Naive thymus-derived CD8-positive, alpha-beta T cell (primary cell): ENCODE measurements around the gene SIRT6. TPM values are rescaled to one million over a fixed set of nuclear protein-coding genes. Genes with fewer than 3 reads are reported as not detected.
"Not testable (repeated sequence)": the region's sequence is repeated elsewhere in the genome, so short reads cannot be mapped to it uniquely, and the experiment has no call there.

ENCODE experiments used
- ATAC-seq, 2 donors: fragments of 150-1000 bp; cut with Tn5 transposase in 1 of 2; sonication (Bioruptor Pico), chemical (Tn5 transposase) in 1 of 2; 1 replicate in 1 of 2; 2 replicates in 1 of 2; pipeline ENCODE4 v1.10.0; 2021; ENCODE audit warnings: mild to moderate bottlenecking in 2 of 2, moderate library complexity in 2 of 2
- POLR2A ChIA-PET: fragments of 350-600 bp; sonication (Branson Sonifier 250); formaldehyde crosslinking; loops from one replicate; lab custom pipeline; 2021; ENCODE audit warnings: antibody characterized with exemption; lab: Charles Lee
- DNase-seq, 10 donors: peaks; one replicate each; pipeline versions ENCODE4 v3.0.0 to v3.0.0-alpha.2; 2020 to 2022
- H3K27ac Mint-ChIP-seq, 10 donors: one replicate each; pipeline ENCODE4 v1.8.0; 2020 to 2022; ENCODE audit warnings: mild to moderate bottlenecking in 10 of 10, mixed read lengths in 10 of 10, moderate library complexity in 4 of 10, inconsistent platforms in 1 of 10
- H3K27me3 Mint-ChIP-seq, 5 donors: one replicate each; pipeline ENCODE4 v1.8.0; 2021 to 2022; ENCODE audit warnings: mixed read lengths in 5 of 5
- H3K36me3 Mint-ChIP-seq, 3 donors: one replicate each; pipeline ENCODE4 v1.8.0; 2020 to 2022; ENCODE audit warnings: mixed read lengths in 3 of 3, mild to moderate bottlenecking in 2 of 3, inconsistent platforms in 1 of 3
- H3K4me1 Mint-ChIP-seq, 4 donors: one replicate each; pipeline ENCODE4 v1.8.0; 2021 to 2022; ENCODE audit warnings: mixed read lengths in 4 of 4
- H3K4me3 Mint-ChIP-seq, 10 donors: one replicate each; pipeline ENCODE4 v1.8.0; 2020 to 2022; ENCODE audit warnings: mild to moderate bottlenecking in 10 of 10, mixed read lengths in 10 of 10, moderate library complexity in 6 of 10, inconsistent platforms in 1 of 10
- H3K9me3 Mint-ChIP-seq, 9 donors: one replicate each; pipeline ENCODE4 v1.8.0; 2020 to 2022; ENCODE audit warnings: mixed read lengths in 9 of 9, mild to moderate bottlenecking in 3 of 9, inconsistent platforms in 1 of 9, moderate library complexity in 1 of 9
- polyA plus RNA-seq, 3 donors: library from polyadenylated mRNA; unstranded; fragments of 300-500 nt; fragmentation: Illumina TruSeq; gene quantifications; one replicate each; pipeline ENCODE4 v1.2.3, GENCODE V29; 2021
- total RNA-seq, 8 experiments: library from RNA in 2 of 8; stranded (reverse) in 2 of 8; gene quantifications; one replicate each; pipeline ENCODE4 v1.2.3 and lab custom pipeline; 2021 to 2026

Gene SIRT6
- total and polyA plus RNA-seq, 5 experiments from 2014 or later: 0.86 to 27.3 (median 4.3) TPM

DNA sequence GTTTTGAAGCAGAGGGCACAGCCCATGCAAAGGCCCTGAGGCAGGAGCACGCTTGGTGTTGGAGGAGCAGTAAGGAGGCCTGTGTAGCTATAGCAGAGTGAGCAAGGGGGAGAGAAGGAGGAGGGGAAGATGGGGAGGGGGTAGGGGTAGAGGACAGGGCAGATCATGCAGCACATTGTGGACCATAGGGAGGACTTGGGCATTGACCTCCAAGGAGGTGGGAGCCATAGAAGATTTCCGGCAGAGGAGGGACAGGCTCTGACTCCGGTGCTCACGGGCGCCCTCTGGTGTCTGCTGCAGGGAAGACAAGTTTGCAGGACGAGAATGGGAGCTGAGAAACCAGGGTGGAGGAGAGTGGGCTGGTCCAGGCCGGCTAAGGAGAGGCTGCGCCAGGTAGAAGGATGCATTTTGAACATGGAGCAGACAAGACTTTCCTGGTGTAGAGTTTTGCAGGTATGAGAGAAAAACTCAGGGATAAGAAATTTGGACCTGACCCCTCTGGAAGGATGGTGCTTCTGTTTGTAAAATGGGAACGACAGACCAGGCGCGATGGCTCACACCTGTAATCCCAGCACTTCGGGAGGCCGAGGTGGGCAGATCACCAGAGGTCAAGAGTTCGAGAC is 42.6 kb downstream of the SIRT6 start:
- no peaks in the 10 kb centered on the region for H3K36me3 Mint-ChIP-seq
- peaks cover 0 to 6% (median 3%) of the 10 kb centered on the region in 5 donors for H3K27me3 Mint-ChIP-seq
- H3K9me3 Mint-ChIP-seq: no peaks in the 10 kb centered on the region
- POLR2A ChIA-PET: interaction anchor here (0.6 to 2.1 kb wide), 13 partner anchors 30 to 189 kb away, joined by 3 to 18 read pairs (median 5); partner anchors contain the start of genes EEF2, PIAS4 and ZBTB7A
- ATAC-seq (peak; percentile 91 to 95), DNase-seq (peak; percentile 69 to 91 (median 83))
- H3K4me1 Mint-ChIP-seq: peaks cover 6 to 15% (median 12%) of the 10 kb centered on the region in 4 donors
- peak overlapping the region in 6 of 10 donors; percentile 6 to 71 (median 32) for H3K27ac Mint-ChIP-seq
- H3K4me3 Mint-ChIP-seq: peak overlapping the region in 7 of 10 donors; percentile 4 to 43 (median 20)

- DNase-seq (no peak), ATAC-seq (no peak)
- H3K27ac Mint-ChIP-seq: no peak overlapping the region
- no peaks in the 10 kb centered on the region for H3K36me3 Mint-ChIP-seq
- peaks cover 6 to 15% (median 12%) of the 10 kb centered on the region in 4 donors for H3K4me1 Mint-ChIP-seq
- no peak overlapping the region for H3K4me3 Mint-ChIP-seq
- POLR2A ChIA-PET: interaction anchor here (0.6 to 0.7 kb wide), 2 partner anchors 71 to 97 kb away, joined by 3 to 5 read pairs; partner anchors contain the start of gene ZBTB7A
- no peaks in the 10 kb centered on the region for H3K9me3 Mint-ChIP-seq
- peaks cover 0 to under 1% (median 0%) of the 10 kb centered on the region in 5 donors for H3K27me3 Mint-ChIP-seq
Measured at GRCh38 chr19:4138445-4138844, 43.9 kb downstream of the SIRT6 start.

GRCh38 chr19:4136680-4137088 is 45.7 kb downstream of the SIRT6 start:
- ATAC-seq: no peak
- Mint-ChIP-seq H3K27me3 (no peaks in the 10 kb centered on the region), H3K4me1 (peaks cover 6 to 15% (median 12%) of the 10 kb centered on the region in 4 donors), H3K9me3 (no peaks in the 10 kb centered on the region), H3K36me3 (no peaks in the 10 kb centered on the region), H3K4me3 (no peak overlapping the region), H3K27ac (no peak overlapping the region)
- DNase-seq: no peak
- POLR2A ChIA-PET: interaction anchor here (1.4 kb wide), 1 partner anchor 151 kb away, joined by 3 read pairs; the partner anchor contains the start of gene EEF2

GRCh38 chr19:4135386-4135785 is 47.0 kb downstream of the SIRT6 start:
- not testable (repeated sequence) for H3K4me3 Mint-ChIP-seq, H3K36me3 Mint-ChIP-seq, DNase-seq, H3K27me3 Mint-ChIP-seq, ATAC-seq, H3K9me3 Mint-ChIP-seq, H3K27ac Mint-ChIP-seq
- POLR2A ChIA-PET: interaction anchor here (0.6 to 0.7 kb wide), 3 partner anchors 247 to 1003 kb away, joined by 4 to 5 read pairs (median 4); no protein-coding TSS in a partner anchor
- H3K4me1 Mint-ChIP-seq: peaks cover 6 to 12% (median 10%) of the 10 kb centered on the region in 4 donors

DNA sequence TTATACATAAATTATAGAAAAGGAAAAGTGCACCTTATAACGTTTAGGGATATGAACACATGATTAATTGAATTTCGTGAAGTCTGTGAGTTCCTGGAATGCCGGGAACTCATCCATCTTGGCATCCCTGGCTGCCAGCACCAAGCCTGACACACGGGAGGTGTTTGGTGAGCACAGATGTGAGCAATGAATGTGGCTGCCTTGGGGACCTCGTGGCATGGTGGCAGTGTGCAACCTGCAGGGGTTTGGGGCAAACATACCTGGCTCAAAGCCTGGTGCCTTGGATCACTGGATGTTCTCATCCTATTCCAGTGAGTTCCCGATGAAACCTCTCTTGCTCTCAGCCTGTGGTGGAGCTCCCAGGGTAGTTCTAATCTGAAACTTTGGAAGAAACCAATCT is 48.0 kb downstream of the SIRT6 start:
- H3K9me3 Mint-ChIP-seq: no peaks in the 10 kb centered on the region
- H3K27me3 Mint-ChIP-seq: peaks cover 0 to 4% (median 0%) of the 10 kb centered on the region in 5 donors
- ATAC-seq (no peak), DNase-seq (no peak)
- no peak overlapping the region for H3K27ac Mint-ChIP-seq
- no peak overlapping the region for H3K4me3 Mint-ChIP-seq
- POLR2A ChIA-PET: interaction anchor here (1.2 kb wide), 1 partner anchor 71 kb away, joined by 3 read pairs; no protein-coding TSS in a partner anchor
- no peaks in the 10 kb centered on the region for H3K36me3 Mint-ChIP-seq
- peaks cover under 1 to 2% (median under 1%) of the 10 kb centered on the region in 4 donors for H3K4me1 Mint-ChIP-seq

DNA sequence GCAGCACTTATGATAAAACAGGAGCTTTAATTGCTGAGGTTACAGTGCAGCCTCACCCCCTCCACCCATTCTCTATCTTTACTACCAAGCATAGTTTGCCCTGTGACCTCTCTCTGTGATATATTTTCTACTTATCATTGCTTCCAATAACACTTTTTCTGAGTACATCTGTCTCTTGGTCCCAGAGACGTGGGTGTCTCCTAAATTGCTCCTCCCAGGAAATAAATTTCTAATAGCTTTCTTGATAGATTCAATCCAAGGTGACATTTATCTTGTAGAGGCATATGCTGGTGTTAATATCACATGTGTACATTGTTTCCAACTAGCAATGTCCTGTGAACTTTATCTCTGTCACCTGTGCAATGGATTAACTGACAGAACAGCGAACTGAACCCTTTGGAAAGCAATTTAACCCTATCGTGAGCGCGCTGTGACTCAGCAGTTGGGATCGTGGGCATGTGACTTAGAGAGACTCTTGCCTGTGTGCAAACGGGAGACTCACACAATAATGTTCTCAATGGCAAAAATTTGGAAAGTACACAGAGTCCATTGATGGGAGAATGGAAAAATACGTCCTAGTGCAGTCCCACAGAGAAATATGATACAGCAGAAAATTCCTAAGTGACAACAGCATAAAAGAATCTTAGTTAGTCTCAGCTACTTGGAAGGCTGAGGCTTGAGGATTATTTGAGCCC is 51.5 kb downstream of the SIRT6 start:
- no peak overlapping the region for H3K4me3 Mint-ChIP-seq
- H3K36me3 Mint-ChIP-seq: no peaks in the 10 kb centered on the region
- peaks cover 0 to 4% (median 0%) of the 10 kb centered on the region in 5 donors for H3K27me3 Mint-ChIP-seq
- no peak overlapping the region for H3K27ac Mint-ChIP-seq
- no peaks in the 10 kb centered on the region for H3K4me1 Mint-ChIP-seq
- ATAC-seq: no peak
- H3K9me3 Mint-ChIP-seq: no peaks in the 10 kb centered on the region
- POLR2A ChIA-PET: no interaction called here
- DNase-seq: no peak

- not testable (repeated sequence) for H3K9me3 Mint-ChIP-seq, DNase-seq, H3K4me3 Mint-ChIP-seq, H3K27me3 Mint-ChIP-seq, ATAC-seq, H3K36me3 Mint-ChIP-seq, H3K4me1 Mint-ChIP-seq, H3K27ac Mint-ChIP-seq
- POLR2A ChIA-PET: interaction anchor here (0.7 to 1.5 kb wide), 2 partner anchors 24 to 144 kb away, joined by 3 read pairs; partner anchors contain the start of gene EEF2
Measured at GRCh38 chr19:4129050-4129449, 53.3 kb downstream of the SIRT6 start.

DNA sequence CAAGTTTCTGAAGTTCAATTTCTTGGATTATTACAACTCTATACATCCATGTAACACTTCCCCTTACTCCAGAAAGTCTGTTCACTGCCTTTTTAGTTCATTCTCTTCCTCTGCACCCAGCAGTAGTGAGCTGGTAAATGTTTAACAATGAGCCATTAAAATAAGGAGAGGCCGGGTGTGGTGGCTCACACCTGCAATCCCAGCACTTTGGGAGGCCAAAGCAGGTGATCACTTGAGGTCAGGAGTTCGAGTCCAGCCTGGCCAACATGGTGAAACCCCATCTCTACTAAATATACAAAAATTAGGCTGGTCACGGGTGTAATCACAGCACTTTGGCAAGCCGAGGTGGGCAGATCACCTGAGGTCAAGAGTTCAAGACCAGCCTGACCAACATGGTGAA is 55.0 kb downstream of the SIRT6 start:
- H3K27me3 Mint-ChIP-seq, POLR2A ChIA-PET, H3K9me3 Mint-ChIP-seq, ATAC-seq, H3K27ac Mint-ChIP-seq, DNase-seq, H3K36me3 Mint-ChIP-seq: not testable (repeated sequence)
- peaks cover 12 to 17% (median 13%) of the 10 kb centered on the region in 4 donors for H3K4me1 Mint-ChIP-seq
- peak overlapping the region in 1 of 10 donors; percentile 26 for H3K4me3 Mint-ChIP-seq

DNA sequence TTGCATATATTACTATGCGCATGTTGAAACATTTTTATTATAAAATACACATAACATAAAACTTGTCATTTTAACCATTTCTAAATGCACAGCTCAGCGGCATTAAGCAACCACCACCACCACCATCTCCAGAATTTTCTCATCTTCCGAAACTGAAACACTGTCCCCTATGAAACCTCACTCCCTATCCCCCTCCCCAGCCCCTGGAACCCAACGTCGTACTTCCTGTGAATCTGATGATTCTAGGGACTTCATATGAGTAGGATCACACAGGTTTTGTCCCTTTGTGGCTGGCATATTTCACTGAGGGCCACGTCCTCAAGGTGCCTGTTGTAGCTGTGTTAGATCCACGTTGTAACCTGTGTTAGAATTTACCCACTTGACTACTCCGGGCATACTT is 57.7 kb downstream of the SIRT6 start:
- H3K9me3 Mint-ChIP-seq: no peaks in the 10 kb centered on the region
- peaks cover 0 to 3% (median 0%) of the 10 kb centered on the region in 3 donors for H3K36me3 Mint-ChIP-seq
- peaks cover 13 to 29% (median 23%) of the 10 kb centered on the region in 4 donors for H3K4me1 Mint-ChIP-seq
- peak overlapping the region in 8 of 10 donors; percentile 70 to 87 (median 80) for H3K27ac Mint-ChIP-seq
- peak overlapping the region; percentile 33 to 95 (median 72) for H3K4me3 Mint-ChIP-seq
- ATAC-seq: no peak
- no peak for DNase-seq
- POLR2A ChIA-PET: interaction anchor here (0.6 to 1.6 kb wide), 10 partner anchors 9 to 1956 kb away, joined by 3 to 7 read pairs (median 4); no protein-coding TSS in a partner anchor
- no peaks in the 10 kb centered on the region for H3K27me3 Mint-ChIP-seq

Other genes with a start within 250 kb of the SIRT6 start
- not detected for gene NMRK2, start 249.5 kb downstream of the SIRT6 start, total RNA-seq
- gene NMRK2, start 249.5 kb downstream of the SIRT6 start, polyA plus RNA-seq: not detected
- 10 to 100 TPM; 35.1 to 37.8 TPM for gene DAPK3, start 211.5 kb downstream of the SIRT6 start, total RNA-seq
- 10 to 100 TPM; 17.7 to 27.7 (median 24.1) TPM for gene DAPK3, start 211.5 kb downstream of the SIRT6 start, polyA plus RNA-seq
- 1,000 to 10,000 TPM; 2,204 to 2,252 TPM for gene EEF2, start 197.1 kb downstream of the SIRT6 start, total RNA-seq
- gene EEF2, start 197.1 kb downstream of the SIRT6 start, polyA plus RNA-seq: 100 to 1,000 TPM; 546 to 682 (median 600) TPM
- 10 to 100 TPM; 34.4 to 34.9 TPM for gene PIAS4, start 174.8 kb downstream of the SIRT6 start, total RNA-seq
- 1 to 10 TPM; 3.2 to 4.9 (median 4.5) TPM for gene PIAS4, start 174.8 kb downstream of the SIRT6 start, polyA plus RNA-seq
- gene ZBTB7A, start 115.7 kb downstream of the SIRT6 start, total RNA-seq: 10 to 100 TPM; 59.9 TPM
- gene ZBTB7A, start 115.7 kb downstream of the SIRT6 start, polyA plus RNA-seq: 10 to 100 TPM; 31.3 to 52.2 (median 31.5) TPM
- gene MAP2K2, start 58.4 kb downstream of the SIRT6 start, total RNA-seq: 100 to 1,000 TPM; 119 to 134 TPM
- 100 to 1,000 TPM in 1 of 3 donors, 10 to 100 TPM in 2; 48.0 to 101 (median 67.3) TPM for gene MAP2K2, start 58.4 kb downstream of the SIRT6 start, polyA plus RNA-seq
- not detected for gene CREB3L3, start 28.9 kb downstream of the SIRT6 start, total RNA-seq
- not detected for gene CREB3L3, start 28.9 kb downstream of the SIRT6 start, polyA plus RNA-seq
- 1 to 10 TPM; 1.9 to 2.2 TPM for gene ANKRD24, start 126 bp upstream of the SIRT6 start, total RNA-seq
- gene ANKRD24, start 126 bp upstream of the SIRT6 start, polyA plus RNA-seq: under 1 TPM in 2 of 3 donors, not detected in 1; 0.36 to 0.50 TPM
- gene EBI3, start 47.0 kb upstream of the SIRT6 start, total RNA-seq: under 1 TPM; 0.36 to 0.47 TPM
- not detected for gene EBI3, start 47.0 kb upstream of the SIRT6 start, polyA plus RNA-seq
- 10 to 100 TPM; 32.9 to 33.8 TPM for gene YJU2, start 64.5 kb upstream of the SIRT6 start, total RNA-seq
- 10 to 100 TPM; 20.2 to 35.3 (median 28.1) TPM for gene YJU2, start 64.5 kb upstream of the SIRT6 start, polyA plus RNA-seq
- not detected for gene SHD, start 96.7 kb upstream of the SIRT6 start, total RNA-seq
- gene SHD, start 96.7 kb upstream of the SIRT6 start, polyA plus RNA-seq: not detected
- 10 to 100 TPM; 41.6 to 43.9 TPM for gene TMIGD2, start 119.8 kb upstream of the SIRT6 start, total RNA-seq
- gene TMIGD2, start 119.8 kb upstream of the SIRT6 start, polyA plus RNA-seq: 100 to 1,000 TPM in 1 of 3 donors, 10 to 100 TPM in 2; 65.8 to 105 (median 96.5) TPM
- gene FSD1, start 122.0 kb upstream of the SIRT6 start, total RNA-seq: 1 to 10 TPM; 1.4 to 4.0 TPM
- 1 to 10 TPM; 1.5 to 3.9 (median 3.4) TPM for gene FSD1, start 122.0 kb upstream of the SIRT6 start, polyA plus RNA-seq
- 1 to 10 TPM; 1.4 to 2.3 TPM for gene STAP2, start 156.3 kb upstream of the SIRT6 start, total RNA-seq
- 1 to 10 TPM; 1.3 to 2.6 (median 1.5) TPM for gene STAP2, start 156.3 kb upstream of the SIRT6 start, polyA plus RNA-seq
- 10 to 100 TPM; 18.9 to 22.1 TPM for gene MPND, start 161.0 kb upstream of the SIRT6 start, total RNA-seq
- 1 to 10 TPM; 4.6 to 5.3 (median 4.7) TPM for gene MPND, start 161.0 kb upstream of the SIRT6 start, polyA plus RNA-seq
- 10 to 100 TPM; 38.3 to 38.6 TPM for gene SH3GL1, start 218.0 kb upstream of the SIRT6 start, total RNA-seq
- gene SH3GL1, start 218.0 kb upstream of the SIRT6 start, polyA plus RNA-seq: 10 to 100 TPM; 11.8 to 20.4 (median 12.3) TPM
- gene CHAF1A, start 220.1 kb upstream of the SIRT6 start, total RNA-seq: 10 to 100 TPM in 1 of 2 experiments, 1 to 10 TPM in 1; 7.5 to 10.9 TPM
- gene CHAF1A, start 220.1 kb upstream of the SIRT6 start, polyA plus RNA-seq: 1 to 10 TPM; 1.7 to 2.4 (median 2.1) TPM